ENCODE results near the gene PRKAB2.
"Not testable (repeated sequence)": the region's sequence is repeated elsewhere in the genome, so short reads cannot be mapped to it uniquely, and the experiment has no call there.

PRKAB2 gene, protein sequence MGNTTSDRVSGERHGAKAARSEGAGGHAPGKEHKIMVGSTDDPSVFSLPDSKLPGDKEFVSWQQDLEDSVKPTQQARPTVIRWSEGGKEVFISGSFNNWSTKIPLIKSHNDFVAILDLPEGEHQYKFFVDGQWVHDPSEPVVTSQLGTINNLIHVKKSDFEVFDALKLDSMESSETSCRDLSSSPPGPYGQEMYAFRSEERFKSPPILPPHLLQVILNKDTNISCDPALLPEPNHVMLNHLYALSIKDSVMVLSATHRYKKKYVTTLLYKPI

DNA sequence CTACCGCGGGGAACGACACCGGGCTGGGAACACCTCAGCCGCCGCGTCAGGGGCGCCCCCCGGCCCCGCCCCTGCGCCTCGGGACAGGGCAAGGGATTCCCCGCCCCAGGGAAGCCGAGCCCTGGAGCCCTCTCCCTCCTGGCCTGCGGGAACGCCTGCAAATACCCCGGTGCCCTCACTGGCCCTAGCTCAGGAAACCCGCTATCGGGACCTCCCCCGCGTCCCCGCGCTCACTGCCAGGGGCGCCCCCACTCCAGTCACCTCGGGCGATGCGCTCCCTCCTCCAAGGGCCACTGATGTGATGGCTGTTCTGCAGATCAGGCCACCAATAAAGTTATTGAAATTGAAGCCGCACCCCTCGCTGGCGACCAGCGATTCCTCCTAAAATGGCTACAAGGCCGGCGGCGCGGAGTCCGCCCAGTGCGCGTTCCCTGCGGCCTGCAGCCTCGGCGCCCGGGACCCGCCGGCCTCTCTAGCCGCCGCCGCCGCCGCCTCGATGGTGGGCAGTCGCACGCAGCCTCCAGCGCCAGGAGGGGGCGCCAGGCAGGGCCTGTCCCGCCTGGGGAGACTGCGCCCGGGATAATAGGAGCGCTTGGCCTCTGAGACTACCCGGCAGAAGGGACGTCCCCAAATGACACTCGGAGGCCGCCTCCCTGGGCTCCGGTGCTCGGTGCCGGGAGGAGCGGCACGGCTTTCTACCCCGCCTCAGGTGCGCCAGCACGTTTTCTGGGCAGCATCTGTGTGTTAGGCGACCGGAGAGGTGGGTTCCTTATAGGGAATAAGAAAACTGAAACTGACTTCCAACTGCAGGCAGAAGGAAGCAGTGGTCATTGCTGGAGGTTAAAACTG is at the start of gene PRKAB2:
Gene PRKAB2, minus strand, starts transcription at position 303 of the 849 bp plus-strand sequence. CDS start 326 bp downstream, outside the sequence.
- DNase-seq = peak; percentile 93

DNA sequence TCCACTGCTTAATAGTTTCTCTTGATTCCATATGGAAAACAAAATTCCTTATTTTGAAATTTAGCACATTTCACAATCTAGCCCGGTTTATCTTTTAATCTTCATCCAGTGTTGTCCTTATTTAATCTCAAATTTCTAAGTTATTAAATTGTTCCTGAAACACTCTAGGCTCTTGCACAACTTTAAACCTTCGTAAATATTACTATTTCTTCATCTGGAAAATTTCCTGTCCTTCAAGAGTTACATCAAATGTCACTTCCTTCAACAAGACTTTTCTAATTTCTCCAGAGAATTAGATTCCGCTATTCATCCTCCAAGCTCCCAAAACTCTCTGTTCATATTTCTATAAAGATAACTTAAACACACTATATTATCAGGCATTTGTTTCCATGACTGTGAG is 46.3 kb upstream of the PRKAB2 start:
- DNase-seq = no peak

DNA sequence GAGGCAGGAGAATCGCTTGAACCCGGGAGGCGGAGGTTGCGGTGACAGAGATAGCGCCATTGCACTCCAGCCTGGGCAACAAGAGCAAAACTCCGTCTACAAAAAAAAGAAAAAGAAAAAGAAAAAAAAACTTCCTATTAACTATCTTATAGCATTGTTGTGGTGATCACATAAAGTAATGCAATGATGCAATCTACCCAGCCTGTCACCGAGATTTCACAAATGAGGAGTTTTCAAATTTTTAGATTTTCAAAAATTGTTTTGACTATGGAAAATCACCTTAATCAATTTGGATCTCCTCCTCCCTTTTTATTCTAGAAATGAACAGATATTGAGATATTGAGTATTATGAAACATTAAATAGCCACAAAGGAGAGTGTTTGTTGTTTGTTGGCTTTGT is 44.9 kb upstream of the PRKAB2 start:
- DNase-seq = no peak

DNA sequence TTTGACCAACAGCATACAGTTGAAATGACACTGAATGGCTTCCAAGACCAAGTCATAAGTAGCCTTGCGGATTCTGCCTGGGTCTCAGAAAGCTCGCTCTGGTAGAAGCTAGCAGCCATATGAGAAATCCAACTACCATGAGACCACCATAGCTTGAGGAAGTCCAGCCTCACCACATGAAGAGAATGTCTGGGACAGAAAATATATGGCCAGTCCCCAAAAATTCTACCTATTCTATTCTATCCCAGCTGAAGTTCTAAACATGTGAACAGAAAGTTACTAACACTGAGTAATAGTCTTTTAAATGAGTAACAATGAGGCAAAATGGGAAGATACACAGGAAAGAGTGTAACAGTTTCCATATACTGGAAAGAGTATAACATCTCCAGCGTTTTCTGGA is 43.9 kb upstream of the PRKAB2 start:
- no peak for DNase-seq

DNA sequence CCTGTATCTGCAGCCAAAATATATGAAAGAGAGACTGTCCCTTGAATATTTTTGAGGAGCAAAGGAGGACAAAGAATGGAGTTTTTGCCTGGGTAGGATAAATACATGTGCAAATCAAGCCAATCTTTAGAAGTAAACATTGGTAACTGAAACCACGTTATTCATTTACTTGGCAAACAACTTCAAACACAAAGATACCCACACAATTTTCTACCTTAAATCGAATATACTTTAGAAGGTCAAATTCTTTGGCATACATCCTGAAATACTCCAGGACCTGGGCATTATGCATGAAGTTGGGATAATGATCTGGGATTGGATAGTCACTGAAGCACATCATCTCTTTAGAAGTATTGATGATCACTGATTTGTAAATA is 43.3 kb upstream of the PRKAB2 start:
- DNase-seq = no peak

DNA sequence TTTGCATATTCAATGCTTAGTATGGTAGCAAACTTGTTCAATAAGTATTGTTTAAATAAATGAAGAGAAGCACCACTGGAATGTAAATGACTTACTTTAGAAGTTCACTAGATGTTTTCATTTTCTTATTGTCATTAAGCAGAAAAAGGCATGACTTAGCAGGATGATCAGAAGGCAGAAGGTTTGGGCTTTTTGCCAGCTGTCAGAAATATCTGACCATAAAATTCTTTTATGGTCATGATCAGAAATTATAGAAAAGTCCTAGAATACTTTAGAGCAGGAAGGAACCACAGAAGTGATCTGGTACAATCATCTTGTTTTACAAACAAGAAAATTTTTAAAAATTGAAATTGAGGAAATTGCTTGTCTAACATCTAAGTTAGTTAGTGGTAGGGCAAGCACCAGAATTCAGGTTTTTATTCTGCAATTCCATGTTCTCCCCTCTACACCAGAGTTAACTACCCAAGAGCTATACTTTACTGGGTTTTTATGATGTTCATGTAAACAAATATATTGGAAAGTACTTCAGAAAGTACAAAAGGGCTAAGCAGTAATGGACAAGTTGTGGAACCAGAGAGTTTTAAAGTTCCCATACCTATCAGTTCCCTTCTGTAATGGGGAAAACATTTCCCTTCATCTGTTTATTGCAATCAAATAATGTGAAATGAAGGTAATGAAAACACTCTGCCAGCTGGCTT is 42.7 kb upstream of the PRKAB2 start:
- no peak for DNase-seq

DNA sequence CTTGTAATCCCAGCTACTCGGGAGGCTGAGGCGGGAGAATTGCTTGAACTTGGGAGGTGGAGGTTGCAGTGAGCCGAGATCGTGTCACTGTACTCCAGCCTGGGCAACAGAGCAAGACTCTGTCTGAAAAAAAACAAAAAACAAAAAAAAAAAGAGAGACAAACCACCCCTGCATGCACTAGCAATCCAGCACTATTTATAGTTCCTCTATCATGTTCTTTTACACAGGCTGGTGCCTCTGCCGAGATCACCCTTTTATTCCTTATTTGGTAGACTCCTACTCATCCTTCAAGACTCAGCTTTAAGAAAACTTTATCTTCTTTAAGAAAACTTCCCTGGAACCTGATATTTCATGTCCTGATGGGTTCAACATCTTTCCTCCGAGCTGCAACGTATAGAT is 42.1 kb upstream of the PRKAB2 start:
- no peak for DNase-seq

DNA sequence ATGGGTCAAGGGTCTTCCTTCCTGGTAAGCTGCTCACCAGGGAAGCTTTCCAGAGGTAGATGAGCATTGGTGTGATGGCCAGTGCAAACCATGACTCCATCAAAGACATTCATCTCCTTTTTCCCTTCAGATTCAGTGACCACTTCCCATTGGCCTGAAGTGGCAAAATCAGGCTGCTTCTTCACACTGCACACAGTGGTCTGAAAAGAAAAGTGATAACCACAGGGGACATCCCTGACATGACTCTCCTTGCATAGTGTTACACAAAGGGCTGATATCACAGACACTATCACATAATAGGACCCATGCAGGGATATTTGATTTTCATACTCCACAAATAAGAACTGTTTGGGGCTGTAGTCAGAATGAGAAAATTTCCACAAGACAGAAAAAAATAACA is 41.0 kb upstream of the PRKAB2 start:
- no peak for DNase-seq

DNA sequence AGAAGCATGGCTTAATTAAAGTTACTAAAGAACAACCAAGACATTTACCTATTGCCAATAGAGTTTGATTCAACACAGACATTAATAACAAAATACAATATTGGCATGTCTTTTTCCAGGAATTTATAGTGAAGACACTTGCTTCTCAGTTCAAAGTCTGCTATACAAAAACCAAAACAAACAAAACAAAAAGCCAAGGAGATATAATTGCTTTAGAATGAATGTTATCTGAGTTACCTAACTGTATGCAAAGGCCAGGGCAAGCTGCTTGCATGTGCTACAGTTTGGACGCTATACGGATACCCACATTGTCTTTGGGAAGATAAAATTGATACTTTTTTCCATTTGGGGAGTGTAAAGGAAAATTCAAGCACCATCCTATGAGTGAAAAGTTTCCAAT is 39.3 kb upstream of the PRKAB2 start:
- no peak for DNase-seq

DNA sequence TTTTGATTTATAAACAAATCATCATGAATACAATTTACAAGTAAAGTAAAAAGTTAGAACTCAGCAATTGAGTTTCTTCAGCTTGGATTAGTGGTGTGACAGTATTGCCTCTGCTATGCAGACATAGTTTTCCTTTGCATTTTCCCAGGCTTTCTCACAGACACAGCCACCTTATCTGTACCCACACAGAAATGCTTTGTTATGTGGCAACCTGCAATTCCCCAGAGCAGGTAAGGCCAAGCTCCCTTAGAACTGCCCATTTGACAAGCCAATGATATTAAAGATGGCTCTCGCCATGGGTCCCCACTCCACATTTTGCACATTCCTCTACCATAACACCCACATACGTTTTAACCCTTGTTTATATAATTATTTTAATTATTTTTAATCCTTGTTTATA is 38.7 kb upstream of the PRKAB2 start:
- no peak for DNase-seq

DNA sequence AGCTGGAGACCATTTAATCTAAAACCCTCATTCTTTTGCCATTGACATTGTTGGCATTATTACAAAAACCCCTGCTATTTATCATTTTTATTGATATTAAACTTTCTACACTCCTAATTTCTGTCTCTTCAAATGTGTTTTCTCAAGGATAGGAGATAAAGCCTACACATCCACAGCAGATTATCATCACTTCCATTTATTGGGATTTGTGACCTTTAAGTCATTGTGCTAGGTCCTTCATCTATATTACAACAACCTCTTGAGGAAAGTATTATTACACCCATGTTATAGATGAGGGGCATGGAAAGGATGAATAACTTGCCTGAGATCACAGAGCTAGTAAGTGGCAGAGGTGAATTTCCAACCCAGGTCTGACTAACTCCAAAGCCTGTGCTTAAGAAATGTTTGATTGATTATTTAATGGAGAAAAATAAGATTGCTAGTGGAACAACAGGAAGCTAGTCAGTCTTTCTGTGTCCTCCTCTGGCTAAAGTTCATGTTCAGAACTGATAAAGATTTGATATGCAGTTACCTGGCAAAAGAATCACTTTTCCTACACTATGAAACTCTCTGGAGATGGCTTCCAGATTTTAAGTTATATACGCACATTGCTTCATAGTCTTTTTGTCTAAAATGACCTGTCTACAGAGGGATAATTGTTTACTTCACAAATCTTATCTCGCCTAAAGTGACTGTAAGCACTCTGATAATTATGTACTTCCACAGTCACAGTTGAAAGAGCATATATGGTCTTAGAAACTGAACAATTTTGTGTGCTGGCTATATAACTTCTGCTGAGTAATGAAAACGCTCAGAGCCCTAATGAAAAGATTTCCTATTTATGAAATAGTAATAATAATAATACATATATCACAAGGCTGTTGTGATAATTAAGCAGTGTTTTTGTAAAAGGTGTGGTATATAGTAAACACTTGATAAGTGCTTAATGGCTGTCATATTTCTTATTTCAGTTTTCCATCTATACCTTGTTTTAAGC is 37.9 kb upstream of the PRKAB2 start:
- DNase-seq = no peak

DNA sequence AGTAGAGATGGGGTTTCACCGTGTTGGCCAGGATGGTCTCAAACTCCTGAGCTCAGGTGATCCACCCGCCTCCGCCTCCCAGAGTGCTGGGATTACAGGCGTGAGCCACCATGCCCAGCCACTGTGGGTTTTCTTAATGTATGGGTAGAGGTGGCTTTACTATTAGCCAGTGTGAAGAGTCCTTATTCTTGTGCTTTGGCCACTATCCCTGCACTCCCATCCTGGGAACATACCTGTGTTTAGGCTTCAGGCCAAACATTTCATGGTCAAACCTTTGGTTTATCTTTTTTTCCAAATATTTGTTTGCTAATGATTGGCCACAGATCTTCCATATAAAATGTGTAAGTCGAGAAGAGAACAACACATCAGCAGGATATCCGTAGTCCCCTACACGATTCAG is 36.3 kb upstream of the PRKAB2 start:
- no peak for DNase-seq

DNA sequence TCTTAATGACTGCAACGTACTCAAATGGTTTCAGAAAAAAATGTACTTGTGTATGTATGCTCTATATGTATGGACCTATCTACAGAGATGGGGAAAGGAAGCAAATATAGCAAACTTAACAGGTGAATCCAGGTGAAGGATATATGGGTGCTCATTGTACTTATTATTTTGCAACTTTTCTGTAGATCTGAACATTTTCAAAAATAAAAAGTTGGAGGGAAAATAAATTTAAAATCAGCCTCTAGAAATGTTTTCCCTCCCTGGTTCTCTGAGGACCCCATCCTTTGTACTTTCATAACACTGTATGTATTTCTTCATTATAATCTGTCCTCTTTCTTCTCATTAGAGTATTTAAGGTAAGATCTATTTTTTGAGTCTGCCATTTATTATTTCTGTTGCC is 34.9 kb upstream of the PRKAB2 start:
- no peak for DNase-seq

DNA sequence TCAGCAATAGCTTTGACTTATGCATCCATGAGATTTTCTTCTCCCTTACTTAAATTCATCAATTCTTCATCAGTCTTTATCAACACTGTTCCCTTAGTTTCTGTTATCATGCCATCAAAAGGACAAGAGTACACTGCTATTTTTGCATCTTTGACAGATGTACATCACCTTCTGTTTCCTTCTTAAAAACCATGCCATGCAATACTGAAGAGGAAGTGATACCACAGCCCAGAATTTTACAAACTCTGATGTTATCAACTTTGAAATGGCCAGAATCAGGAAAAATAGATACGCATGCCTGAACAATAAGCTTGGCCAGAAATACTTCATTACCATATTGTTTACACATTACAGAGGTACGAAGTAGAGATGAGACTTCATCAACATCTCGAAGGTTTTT is 31.8 kb upstream of the PRKAB2 start:
- DNase-seq = no peak

DNA sequence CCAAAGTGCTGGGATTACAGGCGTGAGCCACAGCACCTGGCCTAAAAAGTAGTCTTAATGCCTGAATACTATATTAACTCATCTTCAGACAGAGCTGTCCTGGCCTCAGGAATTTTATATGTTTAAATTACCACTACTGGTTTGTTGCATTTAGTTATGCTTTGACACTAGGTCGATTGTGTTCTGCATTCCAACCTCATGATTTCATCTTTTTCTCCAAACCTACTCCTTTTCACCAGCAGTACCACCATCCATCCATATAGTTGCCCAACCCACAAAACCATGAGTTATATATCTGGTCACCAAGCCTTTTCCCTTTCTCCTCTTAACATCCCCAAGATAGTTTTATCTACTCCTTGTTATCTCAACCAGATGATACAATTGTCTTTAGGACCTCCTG is 30.3 kb upstream of the PRKAB2 start:
- DNase-seq = no peak

DNA sequence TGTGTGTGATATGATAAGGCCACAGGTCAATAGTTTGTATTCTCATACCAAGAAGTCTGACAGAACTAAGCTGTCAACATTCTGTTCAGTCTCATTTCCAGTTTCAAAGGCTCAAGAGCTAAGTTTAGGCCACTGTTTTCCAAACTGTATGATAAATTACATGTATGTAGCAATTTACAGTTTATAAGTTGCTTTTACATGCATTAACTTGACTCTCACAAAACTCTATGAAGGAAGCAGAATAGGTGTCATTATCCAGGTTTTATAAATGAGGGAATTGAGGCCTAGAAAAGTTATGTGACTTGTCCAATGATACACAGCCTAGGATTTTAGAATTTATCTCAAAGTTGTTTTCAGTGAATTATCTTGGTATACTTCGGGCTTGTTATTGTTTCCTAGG is 29.5 kb upstream of the PRKAB2 start:
- no peak for DNase-seq

DNA sequence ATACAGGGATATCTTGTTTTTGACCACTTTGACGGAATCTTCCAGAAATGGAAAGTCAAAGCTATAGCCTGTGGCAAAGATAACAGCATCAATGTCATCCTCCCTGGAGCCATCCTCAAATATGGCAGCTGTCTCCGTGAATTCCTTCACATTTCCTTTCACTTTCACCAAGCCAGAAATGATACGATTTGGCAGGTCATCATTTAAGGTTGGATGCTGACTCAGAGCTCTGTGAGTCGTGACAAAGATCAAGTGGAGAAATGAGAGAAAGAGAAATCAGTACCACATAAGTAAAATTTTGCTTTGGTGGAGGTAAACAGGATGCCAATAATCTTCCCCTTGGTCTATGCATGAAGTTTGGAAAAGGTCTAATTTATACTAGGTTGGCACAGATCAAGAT is 29.0 kb upstream of the PRKAB2 start:
- DNase-seq = no peak

DNA sequence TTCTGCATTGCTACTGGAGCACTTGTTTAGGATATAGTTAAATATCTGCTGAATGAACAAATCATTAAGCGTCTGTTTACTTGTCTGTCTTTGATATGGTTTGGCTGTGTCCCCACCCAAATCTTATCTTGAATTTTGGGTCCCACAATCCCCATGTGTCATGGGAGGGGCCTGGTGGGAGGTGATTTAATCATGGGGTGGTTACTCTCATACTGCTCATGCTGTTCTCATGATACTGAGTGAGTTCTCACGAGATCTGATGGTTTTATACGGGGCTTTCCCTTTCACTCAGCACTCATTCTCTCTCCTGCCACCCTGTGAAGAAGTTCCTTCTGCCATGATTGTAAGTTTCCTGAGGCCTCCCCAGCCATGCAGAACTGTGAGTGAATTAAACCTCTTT is 25.1 kb upstream of the PRKAB2 start:
- DNase-seq = not testable (repeated sequence)

DNA sequence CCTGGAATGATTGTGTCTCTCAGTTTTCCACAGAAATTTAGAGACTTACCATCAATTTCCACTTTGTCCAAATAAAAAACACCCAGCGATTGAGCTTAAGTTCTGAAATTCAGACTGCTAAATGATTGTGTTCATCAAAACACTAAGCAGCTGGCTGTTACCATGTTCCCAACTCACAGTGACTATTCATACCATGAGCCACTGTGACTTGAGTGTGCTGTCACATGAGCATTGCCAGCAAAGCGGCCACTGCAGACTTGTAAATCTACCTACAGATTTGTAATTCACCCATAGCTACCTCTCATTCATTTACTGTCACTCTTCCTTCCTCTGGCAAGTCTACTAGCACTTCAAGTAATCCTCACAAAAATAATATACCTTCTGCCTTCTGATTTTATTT is 17.2 kb upstream of the PRKAB2 start:
- no peak for DNase-seq

DNA sequence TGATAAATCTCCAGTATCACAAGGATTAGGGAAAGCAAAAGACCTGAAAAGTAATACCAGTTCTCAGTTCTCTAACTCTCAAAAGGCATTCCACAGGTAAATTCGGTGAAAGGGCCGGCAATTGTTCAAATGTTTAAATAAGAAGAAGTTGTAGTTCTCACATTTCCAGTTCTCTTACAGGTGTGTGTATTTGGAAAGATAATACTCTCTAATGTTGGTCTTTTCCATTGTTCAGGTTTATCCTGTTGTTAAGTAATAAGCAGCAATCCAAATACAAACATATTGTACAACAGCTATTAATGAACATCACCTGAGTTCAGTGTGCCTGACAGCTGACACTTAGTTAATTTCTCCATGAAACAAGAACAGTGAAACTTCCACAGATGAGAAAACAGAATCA is 13.2 kb upstream of the PRKAB2 start:
- DNase-seq = no peak

DNA sequence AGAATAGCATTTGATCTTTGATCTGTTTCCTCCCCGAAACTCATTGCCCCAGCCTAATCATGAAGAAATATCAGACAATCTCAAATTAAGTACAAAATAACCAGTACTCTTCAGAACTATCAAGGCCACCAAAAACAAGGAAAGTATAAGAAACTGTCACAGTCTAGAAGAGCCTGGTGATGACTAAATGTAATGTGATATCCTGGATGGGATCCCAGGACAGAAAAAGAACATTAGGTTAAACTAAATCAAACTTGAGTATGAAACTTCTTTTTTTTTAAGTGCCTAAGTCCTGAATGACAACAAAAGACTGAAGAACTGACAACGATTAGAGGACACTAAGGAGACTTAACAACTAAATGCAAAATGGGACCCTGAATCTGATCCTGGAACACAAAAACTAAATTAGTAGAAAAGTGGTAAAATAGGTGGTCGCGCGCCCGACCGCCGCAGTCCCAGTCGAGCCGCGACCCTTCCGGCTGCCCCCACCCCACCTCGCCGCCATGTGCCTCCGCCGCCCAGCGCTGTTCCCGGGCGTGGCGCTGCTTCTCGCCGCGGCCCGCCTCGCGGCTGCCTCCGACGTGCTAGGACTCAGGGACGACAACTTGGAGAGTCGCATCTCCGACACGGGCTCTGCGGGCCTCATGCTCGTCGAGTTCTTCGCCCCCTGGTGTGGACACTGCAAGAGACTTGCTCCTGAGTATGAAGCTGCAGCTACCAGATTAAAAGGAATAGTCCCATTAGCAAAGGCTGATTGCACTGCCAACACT is 5.5 kb upstream of the PRKAB2 start:
- DNase-seq = no peak

Data from NCI-H1436 (cell line).